HG03025 (cell line): ENCODE results near the gene INPP5F.

ENCODE experiments used
- ATAC-seq: cut with Tn5 transposase; IDR thresholded peaks from one replicate; pipeline ENCODE4 v1.9.1; 2021; ENCODE audit warnings: mild to moderate bottlenecking, moderate library complexity; ENCODE audit not compliant: unreplicated experiment, low FRiP score

Gene INPP5F

GRCh38 chr10:119807960-119808697, 82.3 kb downstream of the INPP5F start:
- ATAC-seq: peak; percentile 37

GRCh38 chr10:119811122-119811521, 85.3 kb downstream of the INPP5F start:
- no peak for ATAC-seq

DNA sequence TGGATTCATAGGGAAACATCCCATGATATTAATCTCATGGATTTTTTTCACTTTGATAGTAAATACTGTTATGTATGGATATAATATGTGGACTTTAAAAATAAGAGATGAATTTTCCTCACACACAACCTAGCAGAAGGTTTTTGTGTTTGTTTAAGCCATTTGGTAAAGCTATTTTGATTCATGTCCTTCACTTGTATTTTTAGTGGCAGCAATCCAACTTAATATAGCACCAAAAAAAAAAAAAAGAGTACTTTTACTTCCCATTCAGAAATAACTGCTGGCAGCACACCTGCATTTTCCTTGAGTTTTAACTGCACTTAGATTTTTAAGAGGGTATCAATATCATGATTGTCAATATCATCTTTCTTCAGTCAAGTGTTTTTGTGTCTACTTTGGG, 86.8 kb downstream of the INPP5F start:
- no peak for ATAC-seq

- no peak for ATAC-seq
Observed at GRCh38 chr10:119815671-119816070, 89.8 kb downstream of the INPP5F start.

GRCh38 chr10:119817991-119818888, 92.4 kb downstream of the INPP5F start:
- ATAC-seq: no peak

DNA sequence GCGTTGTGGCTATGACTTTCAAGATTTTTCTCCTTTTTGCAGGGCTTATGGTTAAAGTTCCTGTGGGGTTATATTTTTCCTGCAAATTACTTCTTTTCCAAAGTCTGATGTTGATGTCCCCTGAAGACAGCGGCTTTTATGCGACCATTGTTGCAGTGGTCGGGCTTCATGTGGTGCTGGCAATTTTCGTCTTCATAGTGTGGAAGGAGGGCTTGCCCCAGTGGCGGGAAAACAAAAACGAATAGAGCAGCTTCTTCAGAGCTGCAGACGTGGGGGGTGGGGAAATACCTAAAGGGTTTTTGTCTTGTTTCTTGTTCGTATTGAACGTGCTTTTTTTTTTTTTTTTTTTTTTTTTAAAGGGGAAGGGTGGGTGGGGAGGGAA, 93.0 kb downstream of the INPP5F start:
- no peak for ATAC-seq

- no peak for ATAC-seq
Observed at GRCh38 chr10:119821182-119821581, 95.3 kb downstream of the INPP5F start.

GRCh38 chr10:119824299-119824698, 98.4 kb downstream of the INPP5F start:
- ATAC-seq: no peak

DNA sequence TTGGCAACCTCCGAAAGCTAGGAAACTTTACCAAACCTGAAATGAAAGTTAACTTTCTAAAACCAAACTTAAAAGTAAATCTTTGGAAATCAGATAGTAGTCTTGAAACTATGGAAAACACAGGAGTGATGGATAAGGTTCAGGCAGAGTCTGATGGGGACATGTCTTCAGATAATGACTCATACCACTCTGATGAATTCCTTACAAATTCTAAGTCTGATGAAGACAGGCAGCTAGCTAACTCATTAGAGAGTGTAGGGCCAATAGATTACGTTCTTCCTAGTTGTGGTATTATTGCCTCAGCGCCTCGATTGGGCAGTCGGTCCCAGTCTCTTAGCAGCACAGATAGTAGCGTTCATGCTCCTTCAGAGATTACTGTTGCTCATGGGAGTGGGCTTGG, 100.9 kb downstream of the INPP5F start:
- ATAC-seq: no peak

DNA sequence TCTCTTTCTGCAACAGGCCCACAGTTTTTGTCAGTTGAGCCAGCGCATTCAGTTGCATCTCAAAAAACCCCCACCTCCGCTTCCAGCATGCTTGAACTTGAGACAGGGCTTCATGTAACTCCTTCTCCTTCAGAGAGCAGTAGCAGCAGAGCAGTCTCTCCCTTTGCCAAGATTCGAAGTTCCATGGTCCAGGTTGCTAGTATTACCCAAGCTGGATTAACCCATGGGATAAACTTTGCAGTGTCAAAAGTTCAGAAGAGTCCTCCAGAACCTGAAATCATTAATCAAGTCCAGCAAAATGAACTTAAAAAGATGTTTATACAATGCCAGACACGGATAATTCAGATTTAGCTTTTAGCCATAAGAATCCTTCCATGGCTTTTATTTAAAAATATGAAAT, 101.6 kb downstream of the INPP5F start:
- ATAC-seq: no peak

DNA sequence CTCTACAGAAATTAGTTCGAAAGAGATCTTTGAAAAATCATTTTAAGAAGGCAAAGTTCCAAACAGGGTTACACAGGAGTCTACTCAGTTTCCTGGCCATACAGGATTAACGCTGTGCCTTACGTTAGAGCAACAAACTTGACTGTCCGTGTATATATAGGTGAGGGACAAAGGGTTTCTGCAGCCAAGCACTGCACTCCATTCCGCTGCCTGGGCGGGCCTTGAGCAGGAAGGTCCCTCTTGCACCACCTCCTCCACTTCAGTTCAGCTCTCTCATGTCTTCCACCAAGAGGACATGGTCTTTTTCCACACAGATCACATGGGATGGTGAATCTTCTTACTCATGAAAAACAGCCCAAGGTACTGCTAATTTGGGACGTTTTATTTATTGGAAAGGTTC, 103.6 kb downstream of the INPP5F start:
- ATAC-seq: no peak

- ATAC-seq: no peak
Observed at GRCh38 chr10:119830851-119831250, 105.0 kb downstream of the INPP5F start.

- ATAC-seq: no peak
Observed at GRCh38 chr10:119831656-119832055, 105.8 kb downstream of the INPP5F start.

DNA sequence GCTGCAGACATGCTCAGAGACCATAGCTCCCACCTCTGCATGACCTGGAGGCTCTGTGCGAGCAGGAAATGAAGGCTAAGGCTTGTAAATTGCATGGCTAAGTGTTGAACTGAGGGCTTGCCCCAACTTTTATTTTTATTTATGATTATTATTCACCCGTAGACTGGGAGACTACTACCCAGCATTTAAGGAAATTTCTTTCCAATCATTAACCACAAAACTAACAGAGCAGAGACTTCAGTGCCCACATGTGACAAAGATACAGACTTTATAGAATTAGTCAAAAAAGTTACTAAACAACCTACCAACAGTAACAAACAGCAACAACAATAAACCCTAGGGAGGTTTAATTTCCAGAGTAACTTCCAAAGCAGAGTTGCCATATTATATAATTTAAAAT, 107.1 kb downstream of the INPP5F start:
- ATAC-seq: no peak

GRCh38 chr10:119834188-119834587, 108.3 kb downstream of the INPP5F start:
- ATAC-seq: no peak

GRCh38 chr10:119845656-119846055, 119.8 kb downstream of the INPP5F start:
- no peak for ATAC-seq

DNA sequence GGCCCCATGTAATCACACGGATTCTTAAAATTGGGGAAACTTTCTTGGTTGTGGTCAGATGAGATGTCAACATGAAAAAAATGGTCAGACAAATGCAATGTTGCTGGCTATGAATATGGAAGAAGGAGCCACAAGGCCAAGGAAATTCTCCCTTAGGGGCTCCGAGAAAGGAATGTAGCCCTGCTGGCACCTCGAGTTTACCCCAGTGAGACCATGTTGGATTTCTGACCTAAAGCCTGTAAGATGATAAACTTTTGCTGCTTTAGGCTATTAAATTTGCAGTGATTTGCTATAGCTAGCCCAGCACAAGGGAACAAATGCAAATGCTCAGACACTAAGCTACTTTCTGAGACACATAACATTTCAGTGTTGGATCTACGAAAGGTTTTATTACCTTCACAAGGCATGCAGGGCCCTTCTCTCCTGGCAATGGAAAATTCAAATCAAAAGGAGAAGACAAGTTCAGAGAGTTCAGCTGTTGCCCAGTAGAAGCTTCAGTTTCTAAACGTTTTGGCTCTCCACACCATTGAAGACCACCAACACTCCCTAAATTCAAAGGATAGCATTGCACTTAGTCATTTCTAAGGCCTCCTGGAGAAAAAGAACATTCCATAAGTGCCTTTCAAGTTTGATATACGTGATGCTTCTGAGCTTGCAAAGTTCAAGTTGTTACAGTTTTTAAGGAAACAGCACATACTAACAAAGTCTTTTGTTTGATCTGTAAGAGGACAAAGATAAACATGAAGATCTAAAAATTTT, 123.4 kb downstream of the INPP5F start:
- no peak for ATAC-seq

DNA sequence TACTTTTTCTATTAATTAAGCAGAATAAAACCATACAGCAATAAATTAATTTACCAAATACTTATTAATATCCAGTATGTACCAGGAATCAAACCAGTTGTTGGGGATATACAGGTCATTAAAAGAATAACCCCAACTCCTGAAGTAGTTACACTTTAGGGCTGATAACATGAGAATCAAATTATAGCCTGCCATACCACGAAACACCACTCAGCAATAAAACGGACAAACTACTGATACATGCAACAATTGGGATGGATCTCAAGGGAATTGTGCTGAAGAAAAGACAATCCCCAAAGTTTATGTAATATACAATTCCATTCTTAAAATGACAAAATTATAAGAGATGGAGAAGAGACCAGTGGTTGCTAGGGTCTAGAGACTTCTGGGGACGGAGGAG, 124.1 kb downstream of the INPP5F start:
- ATAC-seq: no peak

DNA sequence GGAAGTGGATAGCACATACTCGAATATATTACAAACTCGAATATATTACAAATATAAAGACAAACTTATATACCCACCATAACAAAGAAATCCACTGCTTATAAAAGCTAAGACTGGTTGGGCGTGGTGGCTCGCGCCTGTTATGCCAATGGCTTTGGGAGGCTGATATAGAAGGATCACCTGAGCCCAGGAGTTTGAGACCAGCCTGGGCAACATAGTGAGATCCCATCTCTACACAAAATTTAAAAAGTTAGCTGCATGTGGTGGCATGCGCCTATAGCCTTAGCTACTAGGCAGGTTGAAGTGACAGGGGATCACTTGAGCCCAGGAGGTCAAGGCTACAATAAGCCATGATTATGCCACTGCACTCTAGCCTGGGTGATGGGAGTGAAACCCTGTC, 126.4 kb downstream of the INPP5F start:
- ATAC-seq: no peak

GRCh38 chr10:119852822-119853221, 127.0 kb downstream of the INPP5F start:
- ATAC-seq: no peak

GRCh38 chr10:119853574-119853973, 127.7 kb downstream of the INPP5F start:
- ATAC-seq: no peak
